Endothelial cell of umbilical vein (primary cell): ENCODE measurements around the gene AGTPBP1. TPM values are rescaled to one million over a fixed set of nuclear protein-coding genes. Genes with fewer than 3 reads are reported as not detected.

Experiments used
- BruUV-seq: library from RNA; stranded (reverse); fragments of 400-500 nt; replicated peaks from 2 replicates; lab custom pipeline; 2021; lab: Mats Ljungman, UMichigan
- CTCF ChIA-PET: fragments of 300-600, 350-600 bp; sonication (Branson Sonifier 250); formaldehyde crosslinking; loops from one replicate; lab custom pipeline; 2021; ENCODE audit warnings: antibody characterized with exemption, inconsistent platforms; lab: Charles Lee
- POLR2A ChIA-PET: fragments of 300-600, 350-600 bp; sonication (Branson Sonifier 250); formaldehyde crosslinking; loops from one replicate; lab custom pipeline; 2021; ENCODE audit warnings: antibody characterized with exemption, inconsistent platforms; lab: Charles Lee
- DNase-seq: peaks from one replicate; pipeline ENCODE4 v3.0.0-alpha.2; 2011; ENCODE audit warnings: low read depth, low spot score
- FAIRE-seq: peaks from 2 replicates; lab custom pipeline; 2011; peaks lifted over from hg19 to GRCh38; lab: Jason Lieb, UNC
- H2AFZ ChIP-seq: 2 replicates; pipeline ENCODE4 v1.6.0; 2012; ENCODE audit warnings: low read depth, low read length, control low read depth, inconsistent platforms
- H3K27ac ChIP-seq: 2 replicates; pipeline ENCODE4 v1.5.1; 2011; ENCODE audit warnings: low read depth, mild to moderate bottlenecking, control low read depth, low read length, moderate library complexity; ENCODE audit not compliant: insufficient read depth
- H3K27me3 ChIP-seq, 2 experiments: 2 replicates each; pipeline versions ENCODE4 v1.6.0 to v1.6.1; 2011; ENCODE audit warnings: low read length in 2 of 2, mixed read lengths in 1 of 2; ENCODE audit not compliant: control insufficient read depth in 2 of 2, insufficient read depth in 2 of 2
- H3K36me3 ChIP-seq, 2 experiments: 2 replicates in 1 of 2; 3 replicates in 1 of 2; pipeline ENCODE4 v1.5.1; 2011; ENCODE audit warnings: low read length in 2 of 2, mild to moderate bottlenecking in 1 of 2, moderate library complexity in 1 of 2; ENCODE audit not compliant: control insufficient read depth in 2 of 2, insufficient read depth in 2 of 2; ENCODE audit errors: extremely low read depth in 1 of 2
- H3K4me1 ChIP-seq: 3 replicates; pipeline ENCODE4 v1.5.1; 2011; ENCODE audit warnings: mild to moderate bottlenecking, low read length; ENCODE audit not compliant: control insufficient read depth, insufficient read depth; ENCODE audit errors: extremely low read depth
- H3K4me2 ChIP-seq: 2 replicates; pipeline ENCODE4 v1.6.1; 2011; ENCODE audit warnings: low read length, control low read depth, mixed read lengths; ENCODE audit not compliant: insufficient read depth
- H3K4me3 ChIP-seq, 3 experiments: fragments of 200-600 bp in 1 of 3; sonication (generic), shearing (Covaris generic) in 1 of 3; replicated peaks in 1 of 3; 2 replicates each; pipeline ENCODE4 v1.5.1; 2011 to 2016; ENCODE audit warnings: control low read depth in 3 of 3, low read length in 3 of 3, mild to moderate bottlenecking in 2 of 3, inconsistent platforms in 1 of 3, low read depth in 1 of 3, moderate library complexity in 1 of 3; ENCODE audit not compliant: insufficient read depth in 1 of 3
- H3K79me2 ChIP-seq: 2 replicates; pipeline ENCODE4 v1.6.0; 2012; ENCODE audit warnings: low read length, inconsistent platforms; ENCODE audit not compliant: control insufficient read depth, insufficient read depth
- H3K9ac ChIP-seq: replicated peaks from 2 replicates; pipeline ENCODE3; 2011; ENCODE audit warnings: low read length, control low read depth; ENCODE audit not compliant: insufficient read depth; ENCODE audit errors: extremely low read depth
- H3K9me1 ChIP-seq: replicated peaks from 3 replicates; pipeline ENCODE4 v1.6.0; 2011; ENCODE audit warnings: mild to moderate bottlenecking, low read length; ENCODE audit not compliant: control insufficient read depth, insufficient read depth; ENCODE audit errors: extremely low read depth
- H3K9me3 ChIP-seq: replicated peaks from 2 replicates; pipeline ENCODE4 v1.5.1; 2012; ENCODE audit warnings: low read length, inconsistent platforms; ENCODE audit not compliant: control insufficient read depth, insufficient read depth
- H4K20me1 ChIP-seq: replicated peaks from 2 replicates; pipeline ENCODE3; 2011; ENCODE audit warnings: mild to moderate bottlenecking, low read length; ENCODE audit not compliant: control insufficient read depth, insufficient read depth; ENCODE audit errors: extremely low read depth
- CTCF ChIP-seq, 2 donors: IDR thresholded peaks; 1 replicate in 1 of 2; 2 replicates in 1 of 2; pipeline ENCODE4 v1.5.1; 2011; ENCODE audit warnings: low read length in 2 of 2, mild to moderate bottlenecking in 2 of 2, moderate library complexity in 2 of 2, control low read depth in 1 of 2, inconsistent platforms in 1 of 2, low read depth in 1 of 2; ENCODE audit not compliant: insufficient read depth in 1 of 2; ENCODE audit errors: extremely low read depth in 1 of 2
- EZH2 ChIP-seq: IDR thresholded peaks from 2 replicates; pipeline ENCODE4 v1.6.1; 2012; ENCODE audit warnings: borderline replicate concordance, low read depth, mild to moderate bottlenecking, moderate library complexity, low read length, inconsistent platforms; ENCODE audit not compliant: severe bottlenecking
- FOS ChIP-seq: IDR thresholded peaks from 2 replicates; pipeline ENCODE4 v1.6.1; 2011; ENCODE audit warnings: mild to moderate bottlenecking, low read length, moderate library complexity, borderline replicate concordance; ENCODE audit not compliant: insufficient read depth
- GATA2 ChIP-seq: IDR thresholded peaks from 2 replicates; pipeline ENCODE4 v1.7.0; 2011; ENCODE audit warnings: low read depth, mild to moderate bottlenecking, moderate library complexity, mixed read lengths, low read length; ENCODE audit not compliant: insufficient read length, insufficient read depth
- JUN ChIP-seq: IDR thresholded peaks from 2 replicates; pipeline ENCODE4 v1.6.1; 2011; ENCODE audit warnings: borderline replicate concordance, low read depth; ENCODE audit not compliant: insufficient read length, insufficient read depth
- MAX ChIP-seq: IDR thresholded peaks from 2 replicates; pipeline ENCODE4 v1.6.1; 2011; ENCODE audit not compliant: insufficient read depth, insufficient read length
- MYC ChIP-seq: IDR thresholded peaks from one replicate; pipeline ENCODE4 v1.6.1; 2011; ENCODE audit warnings: mild to moderate bottlenecking, low read depth, low read length
- POLR2A ChIP-seq: IDR thresholded peaks from 2 replicates; pipeline ENCODE4 v1.6.1; 2012; ENCODE audit warnings: low read depth, mild to moderate bottlenecking, control low read depth, low read length
- POLR2AphosphoS5 ChIP-seq: IDR thresholded peaks from 2 replicates; pipeline ENCODE4 v1.6.1; 2012; ENCODE audit warnings: low read depth, mild to moderate bottlenecking, control low read depth, low read length, moderate library complexity; ENCODE audit not compliant: insufficient read depth
- dilution Hi-C: fragments of 300-500 bp; cut with MboI; formaldehyde crosslinking; loops from one replicate; pipeline ENCODE4 v1.15.0; 2019; ENCODE audit warnings: low sequenced_read_pairs; ENCODE audit not compliant: extremely low pct_ligation_motif_present
- intact Hi-C: fragments of 100-400 bp; cut with micrococcal nuclease; formaldehyde crosslinking; loops from one replicate; pipeline ENCODE4 v1.10.0; 2022
- polyA plus RNA-seq, 4 experiments: library from polyadenylated mRNA; depleted of rRNA in 3 of 4; stranded (reverse) in 3 of 4; unstranded in 1 of 4; fragments of >200 nt; gene quantifications; 2 replicates each; pipeline versions ENCODE4 v1.2.1 to v1.2.3, GENCODE V29; 2011 to 2012; ENCODE audit warnings: missing spikeins in 1 of 4
- total RNA-seq: library from RNA; stranded (reverse); gene quantifications from 2 replicates; pipeline ENCODE4 v1.2.3, GENCODE V29; 2021

Gene AGTPBP1
- total and polyA plus RNA-seq, 2 donors (not counting 3 experiments of a cell fraction or from before 2014, with no cell fraction given), result 4.2 to 18.4 TPM

- Histone ChIP-seq H3K4me1 (peaks cover 4% of the 10 kb centered on the region), H3K9me3 (no peaks in the 10 kb centered on the region), H3K79me2 (no peaks in the 10 kb centered on the region), H4K20me1 (no peaks in the 10 kb centered on the region), H3K27ac (no peak overlapping the region), H3K4me3 (no peak overlapping the region), H3K27me3 (no peaks in the 10 kb centered on the region), H3K9ac (no peak overlapping the region), H3K36me3 (no peaks in the 10 kb centered on the region), H3K4me2 (no peak overlapping the region), H2AFZ (no peak overlapping the region), H3K9me1 (no peaks in the 10 kb centered on the region)
- TF ChIP-seq JUN, result no peak
- no peak for TF ChIP-seq MAX
- TF ChIP-seq POLR2A, result no peak
- no peak for TF ChIP-seq GATA2
- TF ChIP-seq CTCF (IDR thresholded peaks at IDR 0.05; ENCODE audit: extremely low read depth in 1 of 2, insufficient read depth in 1 of 2, low read depth in 1 of 2, low read length in 2 of 2), result no peak
- no peak for TF ChIP-seq MYC
- no peak for TF ChIP-seq POLR2AphosphoS5
- TF ChIP-seq FOS, result no peak
- no peak for TF ChIP-seq EZH2
- CTCF ChIA-PET, result no interaction called here
- no TSS peak for BruUV-seq
- dilution Hi-C loops (no loop called here), intact Hi-C loops (loop anchor here (5.0 kb wide), 1 partner anchor 34 kb away; no protein-coding TSS in a partner anchor)
- DNase-seq, result no peak
- POLR2A ChIA-PET, result no interaction called here
- FAIRE-seq, result no peak
Measured at GRCh38 chr9:85533538-85533937, 208.2 kb downstream of the AGTPBP1 start.
